Astrocyte (in vitro differentiated cells and primary cell): ENCODE results near the gene CDT1.

ENCODE experiments used
- EZH2 ChIP-seq: IDR thresholded peaks from 2 replicates; pipeline ENCODE4 v1.6.1; 2012; ENCODE audit warnings: mild to moderate bottlenecking, low read length, inconsistent platforms; ENCODE audit not compliant: insufficient read depth
- TF ChIP-seq, protein P1 (sequence below): IDR thresholded peaks from 2 replicates; pipeline ENCODE4 v1.5.1; 2011; ENCODE audit warnings: low read depth, mild to moderate bottlenecking, inconsistent platforms, low read length, moderate library complexity; ENCODE audit not compliant: insufficient read depth

DNA sequence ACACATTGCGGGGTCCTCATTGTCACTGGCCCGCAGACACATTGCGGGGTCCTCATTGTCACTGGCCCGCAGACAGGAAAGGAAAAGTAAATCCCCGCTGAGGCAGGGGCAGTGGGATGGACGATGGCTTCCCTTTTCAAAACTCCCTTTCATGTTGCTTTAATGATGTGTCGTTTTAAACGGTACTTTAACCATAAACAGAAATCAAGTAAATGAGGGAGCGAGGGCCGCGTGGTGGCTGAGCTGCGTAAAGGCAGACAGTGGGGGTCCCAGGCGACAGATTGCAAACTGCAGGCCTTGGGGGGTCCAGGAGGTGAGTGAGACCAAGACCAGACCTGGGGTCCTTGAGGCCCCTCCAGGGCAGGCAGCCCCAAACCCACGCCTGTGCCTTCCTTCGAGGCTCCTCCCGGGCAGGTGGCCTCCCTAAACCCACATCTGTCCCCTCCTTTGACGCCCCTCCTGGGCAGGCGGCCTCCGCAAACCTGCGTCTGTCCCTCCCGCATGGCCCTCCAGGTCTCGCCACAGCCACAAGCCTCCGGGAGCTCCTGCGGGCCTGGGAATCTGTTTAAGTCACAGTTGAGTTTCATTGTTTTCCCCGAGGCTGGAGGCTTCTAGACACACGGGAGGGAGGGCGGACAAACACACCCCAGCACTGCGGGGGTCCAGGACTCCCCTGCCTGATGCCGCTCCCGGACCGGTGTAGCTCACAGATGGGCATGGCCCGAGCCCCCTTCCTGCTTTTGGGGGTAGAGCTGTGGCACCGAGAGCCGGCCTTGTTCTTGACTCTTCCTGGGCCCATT, 25.9 kb upstream of the CDT1 start:
- TF ChIP-seq, protein P1, sequence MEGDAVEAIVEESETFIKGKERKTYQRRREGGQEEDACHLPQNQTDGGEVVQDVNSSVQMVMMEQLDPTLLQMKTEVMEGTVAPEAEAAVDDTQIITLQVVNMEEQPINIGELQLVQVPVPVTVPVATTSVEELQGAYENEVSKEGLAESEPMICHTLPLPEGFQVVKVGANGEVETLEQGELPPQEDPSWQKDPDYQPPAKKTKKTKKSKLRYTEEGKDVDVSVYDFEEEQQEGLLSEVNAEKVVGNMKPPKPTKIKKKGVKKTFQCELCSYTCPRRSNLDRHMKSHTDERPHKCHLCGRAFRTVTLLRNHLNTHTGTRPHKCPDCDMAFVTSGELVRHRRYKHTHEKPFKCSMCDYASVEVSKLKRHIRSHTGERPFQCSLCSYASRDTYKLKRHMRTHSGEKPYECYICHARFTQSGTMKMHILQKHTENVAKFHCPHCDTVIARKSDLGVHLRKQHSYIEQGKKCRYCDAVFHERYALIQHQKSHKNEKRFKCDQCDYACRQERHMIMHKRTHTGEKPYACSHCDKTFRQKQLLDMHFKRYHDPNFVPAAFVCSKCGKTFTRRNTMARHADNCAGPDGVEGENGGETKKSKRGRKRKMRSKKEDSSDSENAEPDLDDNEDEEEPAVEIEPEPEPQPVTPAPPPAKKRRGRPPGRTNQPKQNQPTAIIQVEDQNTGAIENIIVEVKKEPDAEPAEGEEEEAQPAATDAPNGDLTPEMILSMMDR = no peak
- no peak for TF ChIP-seq EZH2
